ENCODE measurements around the gene KCP. TPM values are rescaled to one million over a fixed set of nuclear protein-coding genes. Genes with fewer than 3 reads are reported as not detected.

Gene KCP
- total and polyA plus RNA-seq, 2 of the 13 experiments (the other 11 are each of a cell fraction or from before 2014, with no cell fraction given) = 0.37 to 1.0 TPM

GRCh38 chr7:128954150-128954549 lies 43.6 kb upstream of the KCP start:
- Histone ChIP-seq H4K20me1 (ENCODE audit: insufficient read depth, low read length) (no peaks in the 10 kb centered on the region; the same call in 1 of the 2 replicates), H3K27me3 (ENCODE audit: control insufficient read depth in 1 of 2, insufficient read depth in 2 of 2, low read length in 2 of 2) (no peaks in the 10 kb centered on the region), H3K9me3 (ENCODE audit: low read length) (no peaks in the 10 kb centered on the region), H3K27ac (ENCODE audit: extremely low read length, insufficient read depth, low read length) (no peak overlapping the region), H3K9ac (ENCODE audit: insufficient read depth, low read depth, low read length) (no peak overlapping the region), H3K79me2 (ENCODE audit: insufficient read depth, low read length) (no peaks in the 10 kb centered on the region), H3K4me1 (ENCODE audit: insufficient read depth, low read length) (no peaks in the 10 kb centered on the region), H3K4me2 (ENCODE audit: low read depth, low read length) (no peak overlapping the region), H2AFZ (ENCODE audit: low read length) (no peak overlapping the region), H3K36me3 (replicated peaks in 1 of 2; ENCODE audit: control insufficient read depth in 1 of 2, insufficient read depth in 2 of 2, low read length in 2 of 2) (peaks cover 13 to 52% of the 10 kb centered on the region in 2 experiments), H3K4me3 (replicated peaks in 1 of 3; ENCODE audit: insufficient read depth in 1 of 3, low read depth in 2 of 3, low read length in 3 of 3) (no peak overlapping the region)
- POLR2A ChIA-PET = no interaction called here
- WGBS (ENCODE audit: low lambda C conversion rate) = 95% methylated on average over 2 of the region's 2 CpGs
- DNase-seq (ENCODE audit: low spot score) = no peak
- no peak for FAIRE-seq
- no TSS peak for BruUV-seq (replicated peaks)
- intact Hi-C loops (cut with micrococcal nuclease; ENCODE audit: unreplicated experiment) = no loop called here
- in situ Hi-C loops (cut with HindIII; ENCODE audit: extremely low pct_ligation_motif_present, low pct_unique_long_range_greater_than_20kb) = no loop called here
- TF ChIP-seq SNAPC4 (CRISPR knock-in tag; IDR thresholded peaks at IDR 0.05) = no peak
- ATAC-seq = no peak
- CTCF ChIA-PET (ENCODE audit: low intra/inter-chr PET ratio, low total read pairs) = no interaction called here

GRCh38 chr7:128951296-128951695 lies 40.8 kb upstream of the KCP start:
- H3K79me2 ChIP-seq (ENCODE audit: insufficient read depth, low read length) = no peaks in the 10 kb centered on the region
- no peak overlapping the region for H3K9ac ChIP-seq (ENCODE audit: insufficient read depth, low read depth, low read length)
- ChIA-PET POLR2A (no interaction called here), CTCF (ENCODE audit: low intra/inter-chr PET ratio, low total read pairs) (no interaction called here)
- no peak for FAIRE-seq
- WGBS (ENCODE audit: low lambda C conversion rate) = 95% methylated on average over 5 of the region's 5 CpGs
- intact Hi-C loops (cut with micrococcal nuclease; ENCODE audit: unreplicated experiment) = no loop called here
- H2AFZ ChIP-seq (ENCODE audit: low read length) = no peak overlapping the region
- no peak overlapping the region for H3K27ac ChIP-seq (ENCODE audit: extremely low read length, insufficient read depth, low read length)
- H3K4me2 ChIP-seq (ENCODE audit: low read depth, low read length) = no peak overlapping the region
- no peaks in the 10 kb centered on the region for H3K4me1 ChIP-seq (ENCODE audit: insufficient read depth, low read length)
- peaks cover 9 to 26% of the 10 kb centered on the region in 2 experiments for H3K36me3 ChIP-seq (replicated peaks in 1 of 2; ENCODE audit: control insufficient read depth in 1 of 2, insufficient read depth in 2 of 2, low read length in 2 of 2)
- H3K4me3 ChIP-seq (replicated peaks in 1 of 3; ENCODE audit: insufficient read depth in 1 of 3, low read depth in 2 of 3, low read length in 3 of 3) = no peak overlapping the region
- no peaks in the 10 kb centered on the region for H3K9me3 ChIP-seq (ENCODE audit: low read length)
- ATAC-seq = no peak
- BruUV-seq (replicated peaks) = no TSS peak
- DNase-seq (ENCODE audit: low spot score) = no peak
- H3K27me3 ChIP-seq (ENCODE audit: control insufficient read depth in 1 of 2, insufficient read depth in 2 of 2, low read length in 2 of 2) = no peaks in the 10 kb centered on the region
- in situ Hi-C loops (cut with HindIII; ENCODE audit: extremely low pct_ligation_motif_present, low pct_unique_long_range_greater_than_20kb) = no loop called here
- H4K20me1 ChIP-seq (ENCODE audit: insufficient read depth, low read length) = no peaks in the 10 kb centered on the region
- no peak for TF ChIP-seq ZFX (CRISPR knock-in tag; IDR thresholded peaks at IDR 0.05; ENCODE audit: low read depth)
- TF ChIP-seq HOMEZ (CRISPR knock-in tag; IDR thresholded peaks at IDR 0.05; ENCODE audit: low read depth) = no peak
- no peak for TF ChIP-seq CCDC6 (CRISPR knock-in tag; IDR thresholded peaks at IDR 0.05)
- TF ChIP-seq ZEB1 (IDR thresholded peaks at IDR 0.05; ENCODE audit: insufficient replicate concordance, low read depth) = no peak
- TF ChIP-seq POGK (CRISPR knock-in tag; conservative IDR thresholded peaks at IDR 0.05) = no peak
- no peak for TF ChIP-seq RFX3 (CRISPR knock-in tag; IDR thresholded peaks at IDR 0.05)
- TF ChIP-seq ZKSCAN5 (CRISPR knock-in tag; IDR thresholded peaks at IDR 0.05) = no peak
- TF ChIP-seq MXD4 (CRISPR knock-in tag; IDR thresholded peaks at IDR 0.05) = no peak
